Bronchus fibroblast of lung (primary cell): ENCODE results near the gene IFITM5. TPM values are rescaled to one million over a fixed set of nuclear protein-coding genes. Genes with fewer than 3 reads are reported as not detected.

Experiments
- total RNA-seq: library from RNA; depleted of rRNA; stranded (reverse); fragments of >200 nt; gene quantifications from 2 replicates; pipeline ENCODE4 v1.2.3, GENCODE V29; 2015

IFITM5 gene
- not detected in 2 replicates for total RNA-seq

GRCh38 chr11:299081-299891 is at the start of gene IFITM5:
TSS of gene IFITM5 (minus strand) at chr11:299526. CDS start at chr11:299490, 36 bp downstream.

DNA sequence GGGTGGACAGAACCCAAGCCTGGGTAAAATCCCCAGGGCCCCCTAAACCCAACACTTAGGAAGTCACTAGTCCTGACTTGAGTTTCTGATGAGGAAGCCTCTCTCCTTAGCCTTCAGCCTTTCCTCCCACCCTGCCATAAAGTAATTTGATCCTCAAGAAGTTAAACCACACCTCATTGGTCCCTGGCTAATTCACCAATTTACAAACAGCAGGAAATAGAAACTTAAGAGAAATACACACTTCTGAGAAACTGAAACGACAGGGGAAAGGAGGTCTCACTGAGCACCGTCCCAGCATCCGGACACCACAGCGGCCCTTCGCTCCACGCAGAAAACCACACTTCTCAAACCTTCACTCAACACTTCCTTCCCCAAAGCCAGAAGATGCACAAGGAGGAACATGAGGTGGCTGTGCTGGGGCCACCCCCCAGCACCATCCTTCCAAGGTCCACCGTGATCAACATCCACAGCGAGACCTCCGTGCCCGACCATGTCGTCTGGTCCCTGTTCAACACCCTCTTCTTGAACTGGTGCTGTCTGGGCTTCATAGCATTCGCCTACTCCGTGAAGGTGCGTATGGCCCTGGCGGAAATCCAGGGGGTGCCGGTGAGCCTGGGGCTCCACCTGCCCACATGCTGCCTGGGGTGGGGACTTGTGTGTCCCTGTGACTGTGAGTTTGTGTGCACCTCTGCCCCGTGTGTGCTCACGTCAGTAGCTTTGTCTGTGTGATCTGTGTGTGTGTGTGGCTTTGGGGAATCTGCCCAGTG is 14.6 kb upstream of the IFITM5 start, which contains the start of gene IFITM1:
Gene IFITM1 (plus strand): TSS at position 254 of the 767 bp plus-strand sequence. CDS start 131 bp downstream, at position 385.

GRCh38 chr11:307766-308708 is 8.7 kb upstream of the IFITM5 start, which contains the start of gene IFITM2:
TSS of gene IFITM2 (plus strand) at chr11:307816. CDS start at chr11:308193, 377 bp downstream.

GRCh38 chr11:288478-289397 is 10.6 kb downstream of the IFITM5 start, which contains the start of gene PGGHG:
TSS of gene PGGHG (plus strand) at chr11:289126. CDS start at chr11:289817, 691 bp downstream.

DNA sequence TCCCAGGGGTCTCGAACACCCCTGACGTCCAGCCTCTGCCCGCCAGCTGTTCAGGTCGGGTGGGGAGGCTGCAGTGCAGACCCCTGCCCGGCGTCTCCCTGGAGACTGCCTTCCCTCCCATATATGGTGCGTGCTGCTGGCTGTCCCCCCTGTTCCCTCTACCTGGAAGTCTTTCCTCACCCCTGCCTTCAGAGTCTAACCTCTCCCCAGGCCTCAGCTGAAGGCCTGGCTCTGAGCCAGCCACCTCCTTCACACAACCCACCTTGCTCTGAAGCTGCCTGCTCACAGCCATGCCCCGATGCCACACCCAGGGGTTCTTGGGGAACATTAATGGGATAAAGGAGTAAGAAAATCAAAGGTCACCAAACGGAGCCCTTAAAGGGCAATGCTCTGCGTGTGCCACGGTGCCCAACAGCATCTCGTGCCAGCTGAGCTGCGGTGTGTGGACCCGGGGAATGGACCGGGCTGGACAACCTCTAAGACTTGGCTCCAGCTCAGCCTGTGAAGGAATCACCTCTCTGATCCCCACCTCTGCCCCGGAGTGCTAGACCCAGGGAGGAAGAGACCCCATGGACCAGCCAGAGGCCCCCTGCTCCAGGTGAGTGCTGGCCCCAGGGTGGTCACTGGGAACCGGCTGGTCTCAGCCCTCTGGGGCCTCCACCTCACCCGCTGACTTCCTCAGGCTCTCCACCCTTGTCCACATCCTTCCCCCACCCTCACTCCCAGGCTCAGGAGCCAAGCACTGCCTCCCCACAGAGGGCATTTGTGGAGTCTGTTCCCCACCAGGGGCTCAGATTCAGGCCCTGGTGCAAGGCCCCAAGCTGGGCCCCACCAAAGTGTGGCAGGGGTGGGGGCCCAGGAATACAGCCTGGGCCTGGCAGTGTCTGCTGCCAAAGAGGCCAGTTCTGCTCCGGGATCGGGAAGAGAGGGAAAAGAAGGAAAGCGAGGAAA is 21.1 kb downstream of the IFITM5 start, which contains the start of gene NLRP6:
Gene NLRP6 (plus strand): TSS at position 407 of the 951 bp plus-strand sequence. CDS start 163 bp downstream, at position 570.

Other genes with a start within 250 kb of the IFITM5 start
- not detected in 2 replicates for gene SCGB1C1, start 106.4 kb downstream of the IFITM5 start, total RNA-seq
- gene BET1L, start 92.1 kb downstream of the IFITM5 start, total RNA-seq = 32.9 and 33.6 TPM in 2 replicates
- 102 and 127 TPM in 2 replicates for gene RIC8A, start 91.8 kb downstream of the IFITM5 start, total RNA-seq
- 12.8 and 14.6 TPM in 2 replicates for gene SIRT3, start 63.2 kb downstream of the IFITM5 start, total RNA-seq
- gene PSMD13, start 62.5 kb downstream of the IFITM5 start, total RNA-seq = 126 and 140 TPM in 2 replicates
- gene NLRP6, start 21.1 kb downstream of the IFITM5 start, total RNA-seq = not detected in 2 replicates
- gene PGGHG, start 10.4 kb downstream of the IFITM5 start, total RNA-seq = 6.1 and 6.4 TPM in 2 replicates
- 317 and 338 TPM in 2 replicates for gene IFITM2, start 8.3 kb upstream of the IFITM5 start, total RNA-seq
- gene IFITM1, start 14.5 kb upstream of the IFITM5 start, total RNA-seq = 72.5 and 82.9 TPM in 2 replicates
- gene IFITM3, start 21.3 kb upstream of the IFITM5 start, total RNA-seq = 256 and 282 TPM in 2 replicates
- 4.7 and 10.7 TPM in 2 replicates for gene B4GALNT4, start 70.0 kb upstream of the IFITM5 start, total RNA-seq
- 1.9 and 2.0 TPM in 2 replicates for gene PKP3, start 94.7 kb upstream of the IFITM5 start, total RNA-seq
- 25.1 and 29.9 TPM in 2 replicates for gene SIGIRR, start 115.5 kb upstream of the IFITM5 start, total RNA-seq
- under 0.01 TPM in 1 of 2 replicates, not detected in the other for gene ANO9, start 142.5 kb upstream of the IFITM5 start, total RNA-seq
- 32.4 and 33.9 TPM in 2 replicates for gene PTDSS2, start 150.8 kb upstream of the IFITM5 start, total RNA-seq
- gene RNH1, start 207.7 kb upstream of the IFITM5 start, total RNA-seq = 272 and 273 TPM in 2 replicates
- gene HRAS, start 236.1 kb upstream of the IFITM5 start, total RNA-seq = 53.1 and 65.7 TPM in 2 replicates
- gene LRRC56, start 238.0 kb upstream of the IFITM5 start, total RNA-seq = 0.30 and 0.34 TPM in 2 replicates